MM.1S (cell line): Measurements from ENCODE around the gene STX4.

ENCODE experiments used
- EZH2 ChIP-seq: fragments of 300-600 bp; sonication (generic); optimal IDR thresholded peaks from 2 replicates; pipeline ENCODE3; 2017; ENCODE audit warnings: low read depth, mild to moderate bottlenecking, antibody characterized with exemption, low read length, mixed read lengths
- EZH2phosphoT487 ChIP-seq: fragments of 300-600 bp; sonication (generic); IDR thresholded peaks from 2 replicates; pipeline ENCODE4 v1.6.1; 2018; ENCODE audit warnings: antibody characterized with exemption, low read length
- TF ChIP-seq, protein P1 (sequence below): fragments of 300-600 bp; sonication (generic); IDR thresholded peaks from 2 replicates; pipeline ENCODE4 v1.5.1; 2016; ENCODE audit warnings: antibody characterized with exemption, low read length, mixed read lengths

DNA sequence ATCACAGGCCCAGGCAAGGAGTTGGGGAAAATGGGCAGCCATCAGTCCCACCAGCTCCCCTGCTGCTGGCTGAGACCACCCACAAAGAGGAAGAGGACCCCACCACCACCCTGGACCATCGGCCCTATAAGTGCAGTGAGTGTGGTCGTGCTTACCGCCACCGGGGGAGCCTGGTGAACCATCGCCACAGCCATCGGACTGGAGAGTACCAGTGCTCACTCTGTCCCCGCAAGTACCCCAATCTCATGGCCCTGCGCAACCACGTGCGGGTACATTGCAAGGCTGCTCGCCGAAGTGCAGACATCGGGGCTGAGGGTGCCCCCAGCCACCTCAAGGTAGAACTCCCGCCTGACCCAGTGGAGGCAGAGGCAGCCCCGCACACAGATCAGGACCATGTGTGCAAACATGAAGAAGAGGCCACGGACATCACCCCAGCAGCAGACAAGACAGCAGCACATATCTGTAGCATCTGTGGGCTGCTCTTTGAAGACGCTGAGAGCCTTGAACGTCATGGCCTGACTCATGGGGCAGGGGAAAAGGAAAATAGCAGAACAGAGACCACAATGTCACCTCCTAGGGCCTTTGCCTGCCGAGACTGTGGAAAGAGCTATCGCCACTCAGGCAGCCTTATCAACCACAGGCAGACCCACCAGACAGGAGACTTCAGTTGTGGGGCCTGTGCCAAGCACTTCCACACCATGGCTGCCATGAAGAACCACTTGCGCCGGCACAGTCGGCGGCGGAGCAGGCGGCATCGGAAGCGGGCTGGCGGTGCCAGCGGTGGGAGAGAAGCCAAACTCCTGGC, 44.4 kb downstream of the STX4 start:
- TF ChIP-seq, protein P1, sequence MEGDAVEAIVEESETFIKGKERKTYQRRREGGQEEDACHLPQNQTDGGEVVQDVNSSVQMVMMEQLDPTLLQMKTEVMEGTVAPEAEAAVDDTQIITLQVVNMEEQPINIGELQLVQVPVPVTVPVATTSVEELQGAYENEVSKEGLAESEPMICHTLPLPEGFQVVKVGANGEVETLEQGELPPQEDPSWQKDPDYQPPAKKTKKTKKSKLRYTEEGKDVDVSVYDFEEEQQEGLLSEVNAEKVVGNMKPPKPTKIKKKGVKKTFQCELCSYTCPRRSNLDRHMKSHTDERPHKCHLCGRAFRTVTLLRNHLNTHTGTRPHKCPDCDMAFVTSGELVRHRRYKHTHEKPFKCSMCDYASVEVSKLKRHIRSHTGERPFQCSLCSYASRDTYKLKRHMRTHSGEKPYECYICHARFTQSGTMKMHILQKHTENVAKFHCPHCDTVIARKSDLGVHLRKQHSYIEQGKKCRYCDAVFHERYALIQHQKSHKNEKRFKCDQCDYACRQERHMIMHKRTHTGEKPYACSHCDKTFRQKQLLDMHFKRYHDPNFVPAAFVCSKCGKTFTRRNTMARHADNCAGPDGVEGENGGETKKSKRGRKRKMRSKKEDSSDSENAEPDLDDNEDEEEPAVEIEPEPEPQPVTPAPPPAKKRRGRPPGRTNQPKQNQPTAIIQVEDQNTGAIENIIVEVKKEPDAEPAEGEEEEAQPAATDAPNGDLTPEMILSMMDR, result no peak
- no peak for TF ChIP-seq EZH2phosphoT487
- no peak for TF ChIP-seq EZH2
